ENCODE data around the gene RPL38.

The RPL38 gene

GRCh38 chr17:74198694-74199093, 4.8 kb upstream of the RPL38 start:
- H3K36me3 ChIP-seq (ENCODE audit: control insufficient read depth, low read length) = peaks cover 2% of the 10 kb centered on the region
- H3K27ac ChIP-seq (ENCODE audit: low read depth, low read length) = no peak overlapping the region
- H4K20me1 ChIP-seq (ENCODE audit: control insufficient read depth, insufficient read depth, low read depth, low read length) = no peaks in the 10 kb centered on the region; the same call in 1 of the 2 replicates
- H3K27me3 ChIP-seq (ENCODE audit: control insufficient read depth, low read length) = peaks cover 61% of the 10 kb centered on the region
- H3F3A ChIP-seq (ENCODE audit: control insufficient read depth, insufficient read depth) = no peaks in the 10 kb centered on the region
- H3K4me1 ChIP-seq (ENCODE audit: control insufficient read depth, low read length) = peaks cover 4% of the 10 kb centered on the region
- H3K9me2 ChIP-seq (replicated peaks; ENCODE audit: control insufficient read depth, low read length) = no peaks in the 10 kb centered on the region
- H3K79me2 ChIP-seq (ENCODE audit: control insufficient read depth, low read length) = peaks cover 3% of the 10 kb centered on the region
- TF ChIP-seq EZH2phosphoT487 (IDR thresholded peaks at IDR 0.05; ENCODE audit: borderline replicate concordance, low read length) = no peak
- TF ChIP-seq, protein P1, sequence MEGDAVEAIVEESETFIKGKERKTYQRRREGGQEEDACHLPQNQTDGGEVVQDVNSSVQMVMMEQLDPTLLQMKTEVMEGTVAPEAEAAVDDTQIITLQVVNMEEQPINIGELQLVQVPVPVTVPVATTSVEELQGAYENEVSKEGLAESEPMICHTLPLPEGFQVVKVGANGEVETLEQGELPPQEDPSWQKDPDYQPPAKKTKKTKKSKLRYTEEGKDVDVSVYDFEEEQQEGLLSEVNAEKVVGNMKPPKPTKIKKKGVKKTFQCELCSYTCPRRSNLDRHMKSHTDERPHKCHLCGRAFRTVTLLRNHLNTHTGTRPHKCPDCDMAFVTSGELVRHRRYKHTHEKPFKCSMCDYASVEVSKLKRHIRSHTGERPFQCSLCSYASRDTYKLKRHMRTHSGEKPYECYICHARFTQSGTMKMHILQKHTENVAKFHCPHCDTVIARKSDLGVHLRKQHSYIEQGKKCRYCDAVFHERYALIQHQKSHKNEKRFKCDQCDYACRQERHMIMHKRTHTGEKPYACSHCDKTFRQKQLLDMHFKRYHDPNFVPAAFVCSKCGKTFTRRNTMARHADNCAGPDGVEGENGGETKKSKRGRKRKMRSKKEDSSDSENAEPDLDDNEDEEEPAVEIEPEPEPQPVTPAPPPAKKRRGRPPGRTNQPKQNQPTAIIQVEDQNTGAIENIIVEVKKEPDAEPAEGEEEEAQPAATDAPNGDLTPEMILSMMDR (IDR thresholded peaks at IDR 0.05; ENCODE audit: low read depth, low read length, poor library complexity, severe bottlenecking) = no peak
- no peak overlapping the region for H3K4me2 ChIP-seq (ENCODE audit: low read length)
- H3K9me3 ChIP-seq (ENCODE audit: control insufficient read depth, insufficient read depth, low read length) = no peaks in the 10 kb centered on the region
- no peak overlapping the region for H3K4me3 ChIP-seq (ENCODE audit: low read length)

- Histone ChIP-seq H4K20me1 (ENCODE audit: control insufficient read depth, insufficient read depth, low read depth, low read length) (no peaks in the 10 kb centered on the region; the same call in 1 of the 2 replicates), H3K79me2 (ENCODE audit: control insufficient read depth, low read length) (peaks cover 11% of the 10 kb centered on the region), H3K4me3 (ENCODE audit: low read length) (no peak overlapping the region), H3F3A (ENCODE audit: control insufficient read depth, insufficient read depth) (peaks cover 4% of the 10 kb centered on the region), H3K27me3 (ENCODE audit: control insufficient read depth, low read length) (peaks cover 56% of the 10 kb centered on the region), H3K36me3 (ENCODE audit: control insufficient read depth, low read length) (peaks cover 10% of the 10 kb centered on the region), H3K4me2 (ENCODE audit: low read length) (no peak overlapping the region), H3K4me1 (ENCODE audit: control insufficient read depth, low read length) (peaks cover 4% of the 10 kb centered on the region), H3K27ac (ENCODE audit: low read depth, low read length) (no peak overlapping the region), H3K9me2 (replicated peaks; ENCODE audit: control insufficient read depth, low read length) (no peaks in the 10 kb centered on the region), H3K9me3 (ENCODE audit: control insufficient read depth, insufficient read depth, low read length) (no peaks in the 10 kb centered on the region)
- TF ChIP-seq, protein P1 (IDR thresholded peaks at IDR 0.05; ENCODE audit: low read depth, low read length, poor library complexity, severe bottlenecking) = peak; percentile 96
- no peak for TF ChIP-seq EZH2phosphoT487 (IDR thresholded peaks at IDR 0.05; ENCODE audit: borderline replicate concordance, low read length)
Measured at GRCh38 chr17:74199306-74200092, 4.0 kb upstream of the RPL38 start.

DNA sequence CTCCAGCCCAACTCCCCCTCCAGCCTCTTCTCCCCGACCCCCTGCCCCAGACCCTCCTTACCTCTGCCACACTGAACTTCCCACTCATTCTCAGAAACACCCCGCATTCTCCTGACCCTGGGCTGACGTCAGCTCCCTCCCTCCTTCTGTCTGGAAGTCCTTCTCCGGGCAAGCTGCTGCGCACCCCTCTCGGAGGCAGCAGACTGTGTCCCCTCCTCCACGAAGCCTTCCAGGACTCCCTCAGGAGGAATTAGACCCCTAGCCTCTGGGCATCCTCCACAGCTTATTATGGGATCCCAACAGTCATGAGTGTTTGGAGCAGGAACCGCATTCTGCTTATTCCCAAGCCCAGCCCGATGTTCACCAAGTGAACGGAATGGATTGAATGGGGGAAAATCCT, 3.4 kb upstream of the RPL38 start:
- H3F3A ChIP-seq (ENCODE audit: control insufficient read depth, insufficient read depth) = peaks cover 10% of the 10 kb centered on the region

More for the DNA sequence above, 3.4 kb upstream of the RPL38 start:
- peaks cover 9% of the 10 kb centered on the region for H3K4me1 ChIP-seq (ENCODE audit: control insufficient read depth, low read length)
- TF ChIP-seq, protein P1 (IDR thresholded peaks at IDR 0.05; ENCODE audit: low read depth, low read length, poor library complexity, severe bottlenecking) = no peak
- no peak for TF ChIP-seq EZH2phosphoT487 (IDR thresholded peaks at IDR 0.05; ENCODE audit: borderline replicate concordance, low read length)
- H3K79me2 ChIP-seq (ENCODE audit: control insufficient read depth, low read length) = peaks cover 17% of the 10 kb centered on the region
- peaks cover 5% of the 10 kb centered on the region for H4K20me1 ChIP-seq (ENCODE audit: control insufficient read depth, insufficient read depth, low read depth, low read length)
- H3K9me2 ChIP-seq (replicated peaks; ENCODE audit: control insufficient read depth, low read length) = no peaks in the 10 kb centered on the region
- no peaks in the 10 kb centered on the region for H3K9me3 ChIP-seq (ENCODE audit: control insufficient read depth, insufficient read depth, low read length)
- peaks cover 16% of the 10 kb centered on the region for H3K36me3 ChIP-seq (ENCODE audit: control insufficient read depth, low read length)
- H3K4me2 ChIP-seq (ENCODE audit: low read length) = no peak overlapping the region
- no peak overlapping the region for H3K4me3 ChIP-seq (ENCODE audit: low read length)
- no peak overlapping the region for H3K27ac ChIP-seq (ENCODE audit: low read depth, low read length)
- peaks cover 51% of the 10 kb centered on the region for H3K27me3 ChIP-seq (ENCODE audit: control insufficient read depth, low read length)

All from DOHH2 (cell line).